ENCODE data around the gene KCNJ1.

DNA sequence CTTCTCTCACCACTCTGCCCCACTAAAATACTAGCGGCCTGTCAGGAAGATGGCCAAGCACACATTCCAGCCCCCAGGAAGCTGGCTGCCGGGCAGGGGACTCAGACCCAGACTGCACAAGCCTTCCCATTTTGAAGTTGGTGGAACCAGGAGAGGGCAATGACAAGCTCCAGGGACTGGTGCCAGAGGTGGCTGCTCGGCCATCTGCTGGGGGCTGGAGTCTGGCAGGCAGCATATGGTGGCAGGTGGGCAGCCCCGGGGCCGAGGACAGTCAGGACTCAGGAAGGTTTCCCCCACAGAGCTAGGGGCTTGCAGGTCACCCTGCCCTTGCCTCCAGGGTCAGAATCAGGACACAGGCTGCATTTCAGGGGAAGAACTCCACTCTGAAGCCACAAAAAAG, 46.7 kb upstream of the KCNJ1 start:
- TF ChIP-seq, protein P1, sequence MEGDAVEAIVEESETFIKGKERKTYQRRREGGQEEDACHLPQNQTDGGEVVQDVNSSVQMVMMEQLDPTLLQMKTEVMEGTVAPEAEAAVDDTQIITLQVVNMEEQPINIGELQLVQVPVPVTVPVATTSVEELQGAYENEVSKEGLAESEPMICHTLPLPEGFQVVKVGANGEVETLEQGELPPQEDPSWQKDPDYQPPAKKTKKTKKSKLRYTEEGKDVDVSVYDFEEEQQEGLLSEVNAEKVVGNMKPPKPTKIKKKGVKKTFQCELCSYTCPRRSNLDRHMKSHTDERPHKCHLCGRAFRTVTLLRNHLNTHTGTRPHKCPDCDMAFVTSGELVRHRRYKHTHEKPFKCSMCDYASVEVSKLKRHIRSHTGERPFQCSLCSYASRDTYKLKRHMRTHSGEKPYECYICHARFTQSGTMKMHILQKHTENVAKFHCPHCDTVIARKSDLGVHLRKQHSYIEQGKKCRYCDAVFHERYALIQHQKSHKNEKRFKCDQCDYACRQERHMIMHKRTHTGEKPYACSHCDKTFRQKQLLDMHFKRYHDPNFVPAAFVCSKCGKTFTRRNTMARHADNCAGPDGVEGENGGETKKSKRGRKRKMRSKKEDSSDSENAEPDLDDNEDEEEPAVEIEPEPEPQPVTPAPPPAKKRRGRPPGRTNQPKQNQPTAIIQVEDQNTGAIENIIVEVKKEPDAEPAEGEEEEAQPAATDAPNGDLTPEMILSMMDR (IDR thresholded peaks at IDR 0.05) = no peak
- TF ChIP-seq POLR2A (IDR thresholded peaks at IDR 0.05) = no peak
